ENCODE measurements around the gene TBC1D17.
A peak's percentile ranks its signal among the peaks of the same experiment; 100 is the strongest.

TBC1D17 gene

GRCh38 chr19:49847731-49848696 is 29.5 kb upstream of the TBC1D17 start:
- no peak for DNase-seq (ENCODE audit: low read depth, low spot score)

- no peak for DNase-seq (ENCODE audit: low read depth, low spot score)
Observed at GRCh38 chr19:49848938-49849337, 28.6 kb upstream of the TBC1D17 start.

GRCh38 chr19:49849433-49850220 is 27.9 kb upstream of the TBC1D17 start:
- DNase-seq (ENCODE audit: low read depth, low spot score), result no peak

- no peak for DNase-seq (ENCODE audit: low read depth, low spot score)
Observed at GRCh38 chr19:49850221-49850486, 27.3 kb upstream of the TBC1D17 start.

GRCh38 chr19:49850487-49851342 is 26.8 kb upstream of the TBC1D17 start, which contains the start of gene PTOV1:
TSS of gene PTOV1 (plus strand) at chr19:49851159.
- peak; percentile 78 for DNase-seq (ENCODE audit: low read depth, low spot score)

GRCh38 chr19:49851456-49852259 is 25.8 kb upstream of the TBC1D17 start:
- DNase-seq (ENCODE audit: low read depth, low spot score), result no peak

GRCh38 chr19:49852631-49853126 is 24.8 kb upstream of the TBC1D17 start:
- no peak for DNase-seq (ENCODE audit: low read depth, low spot score)

GRCh38 chr19:49853852-49854377 is 23.6 kb upstream of the TBC1D17 start:
- DNase-seq (ENCODE audit: low read depth, low spot score), result no peak

GRCh38 chr19:49854378-49855263 is 22.9 kb upstream of the TBC1D17 start:
- no peak for DNase-seq (ENCODE audit: low read depth, low spot score)

GRCh38 chr19:49855277-49855675 is 22.2 kb upstream of the TBC1D17 start:
- no peak for DNase-seq (ENCODE audit: low read depth, low spot score)

GRCh38 chr19:49855676-49856573 is 21.6 kb upstream of the TBC1D17 start:
- DNase-seq (ENCODE audit: low read depth, low spot score), result no peak

- DNase-seq (ENCODE audit: low read depth, low spot score), result no peak
Observed at GRCh38 chr19:49856574-49857021, 20.9 kb upstream of the TBC1D17 start.

- no peak for DNase-seq (ENCODE audit: low read depth, low spot score)
Observed at GRCh38 chr19:49857061-49857837, 20.3 kb upstream of the TBC1D17 start.

- DNase-seq (ENCODE audit: low read depth, low spot score), result no peak
Observed at GRCh38 chr19:49857838-49858087, 19.7 kb upstream of the TBC1D17 start.

GRCh38 chr19:49858088-49858985 is 19.2 kb upstream of the TBC1D17 start:
- no peak for DNase-seq (ENCODE audit: low read depth, low spot score)

- no peak for DNase-seq (ENCODE audit: low read depth, low spot score)
Observed at GRCh38 chr19:49859682-49860335, 17.7 kb upstream of the TBC1D17 start.

Data from smooth muscle cell of the brain vasculature (primary cell).